Calu3 (cell line): ENCODE data around the gene RAPGEF5. TPM values are rescaled to one million over a fixed set of nuclear protein-coding genes. Genes with fewer than 3 reads are reported as not detected.

Experiments used
- BruUV-seq: library from RNA; stranded (reverse); fragments of 400-500 nt; replicated peaks from 2 replicates; lab custom pipeline; 2021; lab: Mats Ljungman, UMichigan
- CTCF ChIA-PET: fragments of 300-600 bp; sonication (Branson Sonifier 250); formaldehyde crosslinking; loops from one replicate; lab custom pipeline; 2022; ENCODE audit warnings: antibody characterized with exemption; lab: Charles Lee
- DNase-seq: peaks from one replicate; pipeline ENCODE4 v3.0.0; 2022
- H3K27ac Mint-ChIP-seq: one replicate; pipeline ENCODE4 v1.8.0; 2022; ENCODE audit warnings: mixed read lengths; ENCODE audit not compliant: unreplicated experiment
- H3K27me3 Mint-ChIP-seq: one replicate; pipeline ENCODE4 v1.8.0; 2022; ENCODE audit warnings: mixed read lengths; ENCODE audit not compliant: unreplicated experiment
- H3K36me3 Mint-ChIP-seq: one replicate; pipeline ENCODE4 v1.8.0; 2022; ENCODE audit warnings: mild to moderate bottlenecking, moderate library complexity, mixed read lengths; ENCODE audit not compliant: insufficient read depth, unreplicated experiment
- H3K4me1 Mint-ChIP-seq: one replicate; pipeline ENCODE4 v1.8.0; 2022; ENCODE audit warnings: mild to moderate bottlenecking, low read depth, mixed read lengths; ENCODE audit not compliant: unreplicated experiment
- H3K4me3 Mint-ChIP-seq: one replicate; pipeline ENCODE4 v1.8.0; 2022; ENCODE audit warnings: mild to moderate bottlenecking, low read depth, moderate library complexity, mixed read lengths; ENCODE audit not compliant: unreplicated experiment
- H3K9me3 Mint-ChIP-seq: one replicate; pipeline ENCODE4 v1.8.0; 2022; ENCODE audit warnings: low read depth, mixed read lengths; ENCODE audit not compliant: unreplicated experiment
- CTCF ChIP-seq: fragments of 200-600 bp; IDR thresholded peaks from one replicate; pipeline ENCODE4 v1.8.0; 2022; ENCODE audit warnings: antibody characterized with exemption; ENCODE audit not compliant: unreplicated experiment
- intact Hi-C: fragments of 100-400 bp; cut with micrococcal nuclease; formaldehyde crosslinking; loops from one replicate; pipeline ENCODE4 v1.10.0; 2022; ENCODE audit not compliant: unreplicated experiment
- total RNA-seq: library from RNA; stranded (reverse); gene quantifications from 2 replicates; pipeline ENCODE4 v1.2.3, GENCODE V29; 2022

The RAPGEF5 gene
- total RNA-seq, 1 experiment from 2014 or later: 108 TPM

GRCh38 chr7:22329816-22330524 is 27.0 kb downstream of the RAPGEF5 start:
- H3K27me3 Mint-ChIP-seq: no peaks in the 10 kb centered on the region
- CTCF ChIA-PET: interaction anchor here (0.8 to 1.3 kb wide), 3 partner anchors 11 to 123 kb away, joined by 3 read pairs; no protein-coding TSS in a partner anchor
- intact Hi-C loops: loop anchor here (5.0 kb wide), 1 partner anchor 157 kb away; no protein-coding TSS in a partner anchor
- H3K27ac Mint-ChIP-seq: peak overlapping the region; percentile 2
- no TSS peak for BruUV-seq
- H3K4me1 Mint-ChIP-seq: peaks cover 68% of the 10 kb centered on the region
- H3K4me3 Mint-ChIP-seq: no peak overlapping the region
- no peak for DNase-seq
- peaks cover 12% of the 10 kb centered on the region for H3K36me3 Mint-ChIP-seq
- no peaks in the 10 kb centered on the region for H3K9me3 Mint-ChIP-seq
- TF ChIP-seq CTCF: no peak

- no peak for DNase-seq
- intact Hi-C loops: no loop called here
- H3K4me1 Mint-ChIP-seq: peaks cover 51% of the 10 kb centered on the region
- BruUV-seq: no TSS peak
- no peak overlapping the region for H3K27ac Mint-ChIP-seq
- CTCF ChIA-PET: interaction anchor here (0.6 to 1.5 kb wide), 2 partner anchors 20 to 156 kb away, joined by 3 read pairs; no protein-coding TSS in a partner anchor
- no peaks in the 10 kb centered on the region for H3K36me3 Mint-ChIP-seq
- no peaks in the 10 kb centered on the region for H3K9me3 Mint-ChIP-seq
- no peak for TF ChIP-seq CTCF
- H3K27me3 Mint-ChIP-seq: no peaks in the 10 kb centered on the region
- no peak overlapping the region for H3K4me3 Mint-ChIP-seq
Observed at GRCh38 chr7:22326181-22326580, 30.8 kb downstream of the RAPGEF5 start.

GRCh38 chr7:22325671-22326070 is 31.3 kb downstream of the RAPGEF5 start:
- no peaks in the 10 kb centered on the region for H3K27me3 Mint-ChIP-seq
- TF ChIP-seq CTCF: no peak
- no peak overlapping the region for H3K27ac Mint-ChIP-seq
- no TSS peak for BruUV-seq
- H3K36me3 Mint-ChIP-seq: no peaks in the 10 kb centered on the region
- H3K4me1 Mint-ChIP-seq: peaks cover 53% of the 10 kb centered on the region
- intact Hi-C loops: no loop called here
- H3K4me3 Mint-ChIP-seq: no peak overlapping the region
- CTCF ChIA-PET: interaction anchor here (0.6 to 1.5 kb wide), 4 partner anchors 8 to 216 kb away, joined by 3 read pairs; no protein-coding TSS in a partner anchor
- DNase-seq: no peak
- no peaks in the 10 kb centered on the region for H3K9me3 Mint-ChIP-seq

GRCh38 chr7:22323714-22324113 is 33.2 kb downstream of the RAPGEF5 start:
- Mint-ChIP-seq H3K27me3 (no peaks in the 10 kb centered on the region), H3K36me3 (no peaks in the 10 kb centered on the region), H3K4me1 (peaks cover 50% of the 10 kb centered on the region), H3K4me3 (no peak overlapping the region), H3K9me3 (no peaks in the 10 kb centered on the region), H3K27ac (no peak overlapping the region)
- intact Hi-C loops: no loop called here
- no peak for DNase-seq
- TF ChIP-seq CTCF: no peak
- CTCF ChIA-PET: interaction anchor here (1.9 kb wide), 1 partner anchor 9 kb away, joined by 4 read pairs; no protein-coding TSS in a partner anchor
- no TSS peak for BruUV-seq
